ENCODE measurements around the gene TRMT5.

DNA sequence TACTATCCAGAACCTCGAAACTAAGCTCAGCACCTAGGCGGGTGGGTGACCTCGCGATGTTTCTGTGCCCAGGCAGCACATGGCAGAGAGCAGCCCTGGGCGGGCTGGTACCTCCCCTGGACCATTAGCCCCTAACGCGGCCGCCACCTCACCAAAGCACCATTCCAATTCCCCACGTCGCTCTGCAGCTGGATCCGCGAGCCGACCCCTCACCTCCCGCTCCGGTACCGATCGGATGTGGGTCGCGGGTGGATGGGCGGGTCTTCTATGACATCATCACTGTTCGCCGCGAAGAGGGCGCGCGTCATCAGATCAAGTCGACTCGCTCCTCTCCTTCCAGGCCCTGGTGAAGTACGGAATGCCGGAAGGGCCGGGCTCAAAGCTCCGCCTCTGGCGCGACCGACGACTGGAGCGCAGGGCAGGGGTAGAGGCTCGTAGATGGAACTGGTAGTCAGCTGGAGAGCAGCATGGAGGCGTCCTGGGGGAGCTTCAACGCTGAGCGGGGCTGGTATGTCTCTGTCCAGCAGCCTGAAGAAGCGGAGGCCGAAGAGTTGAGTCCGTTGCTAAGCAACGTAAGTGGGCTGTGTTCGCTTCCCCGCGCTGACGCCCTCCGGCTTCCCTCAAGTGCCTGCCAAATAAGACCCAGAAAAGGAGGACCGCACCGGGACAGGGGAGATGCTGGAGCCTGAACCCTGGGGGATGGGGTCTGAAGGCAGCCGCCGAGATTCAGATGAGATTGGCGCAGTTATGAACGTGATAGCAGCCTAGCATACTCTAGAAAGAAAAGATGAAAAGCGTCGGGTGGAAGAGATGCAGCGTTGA lies at the start of gene TRMT5, which contains the start of gene SLC38A6:
- TF ChIP-seq, protein P1, sequence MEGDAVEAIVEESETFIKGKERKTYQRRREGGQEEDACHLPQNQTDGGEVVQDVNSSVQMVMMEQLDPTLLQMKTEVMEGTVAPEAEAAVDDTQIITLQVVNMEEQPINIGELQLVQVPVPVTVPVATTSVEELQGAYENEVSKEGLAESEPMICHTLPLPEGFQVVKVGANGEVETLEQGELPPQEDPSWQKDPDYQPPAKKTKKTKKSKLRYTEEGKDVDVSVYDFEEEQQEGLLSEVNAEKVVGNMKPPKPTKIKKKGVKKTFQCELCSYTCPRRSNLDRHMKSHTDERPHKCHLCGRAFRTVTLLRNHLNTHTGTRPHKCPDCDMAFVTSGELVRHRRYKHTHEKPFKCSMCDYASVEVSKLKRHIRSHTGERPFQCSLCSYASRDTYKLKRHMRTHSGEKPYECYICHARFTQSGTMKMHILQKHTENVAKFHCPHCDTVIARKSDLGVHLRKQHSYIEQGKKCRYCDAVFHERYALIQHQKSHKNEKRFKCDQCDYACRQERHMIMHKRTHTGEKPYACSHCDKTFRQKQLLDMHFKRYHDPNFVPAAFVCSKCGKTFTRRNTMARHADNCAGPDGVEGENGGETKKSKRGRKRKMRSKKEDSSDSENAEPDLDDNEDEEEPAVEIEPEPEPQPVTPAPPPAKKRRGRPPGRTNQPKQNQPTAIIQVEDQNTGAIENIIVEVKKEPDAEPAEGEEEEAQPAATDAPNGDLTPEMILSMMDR (IDR thresholded peaks at IDR 0.05), result peak in 2 of 7 experiments; percentile 8 to 19
- TF ChIP-seq POLR2A (IDR thresholded peaks at IDR 0.05), result peak in 2 of 3 donors; percentile 63 to 73

Measured in body of pancreas (tissue), 4 donors.